K562 (cell line): ENCODE measurements around the gene ECHDC1.

ENCODE experiments used
- ARID3A ChIP-seq: IDR thresholded peaks from 2 replicates; pipeline ENCODE4 v1.6.1; 2012; ENCODE audit warnings: low read depth, low read length, improper control_type of control experiment, borderline replicate concordance
- BRCA1 ChIP-seq, 2 experiments: fragments of 450-650 bp in 1 of 2; sonication (generic) in 1 of 2; formaldehyde crosslinking in 1 of 2; IDR thresholded peaks; 2 replicates each; pipeline versions ENCODE4 v1.5.0 to v1.6.1; 2017 to 2020; ENCODE audit warnings: mild to moderate bottlenecking in 1 of 2, missing genetic modification reagents in 1 of 2
- CBFB ChIP-seq: sonication (generic); formaldehyde crosslinking; IDR thresholded peaks from 2 replicates; pipeline ENCODE4 v1.4.0; 2020; ENCODE audit warnings: mild to moderate bottlenecking, missing genetic modification reagents
- CTCF ChIP-seq, 3 experiments: IDR thresholded peaks in 2 of 3; conservative IDR thresholded peaks in 1 of 3; 2 replicates each; pipeline ENCODE4 v1.5.1; 2011 to 2012; ENCODE audit warnings: low read length in 3 of 3, mild to moderate bottlenecking in 3 of 3, control low read depth in 2 of 3, improper control_type of control experiment in 1 of 3, inconsistent platforms in 1 of 3, low read depth in 1 of 3, mixed read lengths in 1 of 3, moderate library complexity in 1 of 3; ENCODE audit not compliant: insufficient read depth in 2 of 3
- ELK1 ChIP-seq: sonication (generic); formaldehyde crosslinking; IDR thresholded peaks from 2 replicates; pipeline ENCODE4 v1.8.1; 2022; ENCODE audit warnings: missing genetic modification reagents
- MEIS2 ChIP-seq: fragments of 450-650 bp; IDR thresholded peaks from 2 replicates; pipeline ENCODE4 v1.6.1; 2014; ENCODE audit warnings: mild to moderate bottlenecking; ENCODE audit not compliant: partially characterized antibody
- POLR2A ChIP-seq: fragments of 450-650 bp; conservative IDR thresholded peaks from 2 replicates; pipeline ENCODE4 v1.6.1; 2016
- SOX6 ChIP-seq: fragments of 450-650 bp; IDR thresholded peaks from 2 replicates; pipeline ENCODE4 v1.6.1; 2014; ENCODE audit warnings: mild to moderate bottlenecking

- TF ChIP-seq POLR2A (no peak), MEIS2 (peak; percentile 62), ELK1 (CRISPR knock-in tag) (no peak), SOX6 (no peak), BRCA1 (IDR thresholded peaks at IDR 0.05) (no peak), BRCA1 (CRISPR knock-in tag; IDR thresholded peaks at IDR 0.05) (no peak), CTCF (IDR thresholded peaks at IDR 0.05 in 2 of 3, conservative IDR thresholded peaks at IDR 0.05 in 1 of 3; ENCODE audit: insufficient read depth in 2 of 3, low read depth in 1 of 3, low read length in 3 of 3) (no peak), ARID3A (no peak), CBFB (CRISPR knock-in tag) (no peak)
Observed at GRCh38 chr6:127366282-127367022, 23.0 kb upstream of the ECHDC1 start.
